Lower lobe of right lung (tissue), 2 donors: ENCODE measurements around the gene FYB1. TPM values are rescaled to one million over a fixed set of nuclear protein-coding genes. Genes with fewer than 3 reads are reported as not detected.

Experiments used
- ATAC-seq, 2 donors: fragments of 200-7000 bp; cut with Tn5 transposase; one replicate each; pipeline ENCODE4 v1.9.1; 2020 to 2022; ENCODE audit warnings: mild to moderate bottlenecking in 2 of 2, moderate library complexity in 2 of 2
- DNase-seq: peaks from one replicate; pipeline ENCODE4 v3.0.0-alpha.2; 2020
- H3K27ac ChIP-seq: fragments of 200-600 bp; one replicate; pipeline ENCODE4 v1.8.0; 2022
- H3K27me3 ChIP-seq: fragments of 200-600 bp; one replicate; pipeline ENCODE4 v1.8.0; 2022; ENCODE audit warnings: low read depth
- H3K36me3 ChIP-seq: fragments of 200-600 bp; one replicate; pipeline ENCODE4 v1.8.0; 2022; ENCODE audit warnings: mild to moderate bottlenecking
- H3K4me1 ChIP-seq: fragments of 200-600 bp; one replicate; pipeline ENCODE4 v1.8.0; 2022
- H3K4me3 ChIP-seq: fragments of 200-600 bp; one replicate; pipeline ENCODE4 v1.8.0; 2022; ENCODE audit warnings: mild to moderate bottlenecking
- H3K9me3 ChIP-seq: fragments of 200-600 bp; one replicate; pipeline ENCODE4 v1.8.0; 2022
- CTCF ChIP-seq: fragments of 200-600 bp; IDR thresholded peaks from one replicate; pipeline ENCODE4 v1.8.0; 2022; ENCODE audit warnings: antibody characterized with exemption, mild to moderate bottlenecking
- intact Hi-C: fragments of 100-400 bp; cut with DNase I; formaldehyde crosslinking; loops from one replicate; pipeline ENCODE4 v1.11.0; 2022
- total RNA-seq: library from RNA; stranded (reverse); fragmentation: NEBNext Ultra II Directional; extraction: Animal tissue kit (Norgen Biotek cat#: 25700); gene quantifications from one replicate; pipeline ENCODE4 v1.2.1, GENCODE V29; 2021
- donor health status: DM: no; HTN: yes; CAD: no; lungs with severe emphysema.

The FYB1 gene
- total RNA-seq, 1 donor from 2014 or later: 51.0 TPM

- H3K4me3 ChIP-seq: no peak overlapping the region
- DNase-seq (no peak), ATAC-seq (peak; percentile 54 to 77)
- no peaks in the 10 kb centered on the region for H3K9me3 ChIP-seq
- TF ChIP-seq CTCF: no peak
- peaks cover 6% of the 10 kb centered on the region for H3K4me1 ChIP-seq
- H3K27me3 ChIP-seq: no peaks in the 10 kb centered on the region
- no peak overlapping the region for H3K27ac ChIP-seq
- intact Hi-C loops: no loop called here
- H3K36me3 ChIP-seq: no peaks in the 10 kb centered on the region
Observed at GRCh38 chr5:39100851-39101396, 118.4 kb downstream of the FYB1 start.

- H3K27me3 ChIP-seq: no peaks in the 10 kb centered on the region
- intact Hi-C loops: no loop called here
- ATAC-seq (no peak), DNase-seq (no peak)
- no peak overlapping the region for H3K4me3 ChIP-seq
- TF ChIP-seq CTCF: no peak
- no peaks in the 10 kb centered on the region for H3K36me3 ChIP-seq
- no peak overlapping the region for H3K27ac ChIP-seq
- H3K9me3 ChIP-seq: no peaks in the 10 kb centered on the region
- H3K4me1 ChIP-seq: peaks cover 6% of the 10 kb centered on the region
Observed at GRCh38 chr5:39100301-39100850, 119.0 kb downstream of the FYB1 start.

- no peak overlapping the region for H3K4me3 ChIP-seq
- no peak for TF ChIP-seq CTCF
- no peak overlapping the region for H3K27ac ChIP-seq
- no peaks in the 10 kb centered on the region for H3K27me3 ChIP-seq
- ATAC-seq (no peak), DNase-seq (no peak)
- H3K4me1 ChIP-seq: peaks cover 6% of the 10 kb centered on the region
- intact Hi-C loops: no loop called here
- H3K36me3 ChIP-seq: no peaks in the 10 kb centered on the region
- no peaks in the 10 kb centered on the region for H3K9me3 ChIP-seq
Observed at GRCh38 chr5:39099831-39100230, 119.5 kb downstream of the FYB1 start.

GRCh38 chr5:39093352-39093751 lies 126.0 kb downstream of the FYB1 start:
- DNase-seq: no peak
- Histone ChIP-seq H3K27ac (no peak overlapping the region), H3K4me1 (no peaks in the 10 kb centered on the region), H3K9me3 (no peaks in the 10 kb centered on the region), H3K4me3 (no peak overlapping the region), H3K27me3 (no peaks in the 10 kb centered on the region), H3K36me3 (no peaks in the 10 kb centered on the region)
- intact Hi-C loops: no loop called here
- TF ChIP-seq CTCF: no peak
- ATAC-seq: no peak

- intact Hi-C loops: no loop called here
- Histone ChIP-seq H3K9me3 (no peaks in the 10 kb centered on the region), H3K4me3 (no peak overlapping the region), H3K4me1 (no peaks in the 10 kb centered on the region), H3K36me3 (no peaks in the 10 kb centered on the region), H3K27ac (no peak overlapping the region), H3K27me3 (no peaks in the 10 kb centered on the region)
- DNase-seq: no peak
- no peak for ATAC-seq
- TF ChIP-seq CTCF: no peak
Observed at GRCh38 chr5:39092581-39093351, 126.6 kb downstream of the FYB1 start.
